GM13977 (cell line): ENCODE results near the gene ZACN.

Experiments
- DNase-seq: peaks from one replicate; pipeline ENCODE4 v3.0.0; 2012; ENCODE audit warnings: low spot score
- CTCF ChIP-seq: IDR thresholded peaks from 2 replicates; pipeline ENCODE4 v1.5.1; 2012; ENCODE audit warnings: mild to moderate bottlenecking, control low read depth; ENCODE audit not compliant: insufficient read depth; ENCODE audit errors: extremely low read depth, missing control alignments
- in situ Hi-C: fragments of 300-500 bp; cut with MboI; formaldehyde crosslinking; loops from one replicate; pipeline ENCODE4 v1.12.0; 2022; ENCODE audit warnings: low sequenced_read_pairs, low pct_unique_long_range_greater_than_20kb, mixed read lengths, inconsistent platforms; ENCODE audit not compliant: unreplicated experiment

ZACN gene

GRCh38 chr17:76078860-76079534, at the start of gene ZACN:
TSS of gene ZACN (plus strand) at chr17:76079182. CDS start at chr17:76079265, 83 bp downstream.
- no peak for TF ChIP-seq CTCF
- no peak for DNase-seq
- in situ Hi-C loops = no loop called here

- in situ Hi-C loops = no loop called here
- no peak for DNase-seq
- TF ChIP-seq CTCF = no peak
Observed at GRCh38 chr17:76032073-76032779, 46.8 kb upstream of the ZACN start.

GRCh38 chr17:76032780-76033108, 46.2 kb upstream of the ZACN start:
- TF ChIP-seq CTCF = no peak
- no peak for DNase-seq
- in situ Hi-C loops = no loop called here

GRCh38 chr17:76033139-76033538, 45.8 kb upstream of the ZACN start:
- DNase-seq = no peak
- no peak for TF ChIP-seq CTCF
- in situ Hi-C loops = no loop called here

- in situ Hi-C loops = no loop called here
- DNase-seq = no peak
- TF ChIP-seq CTCF = no peak
Observed at GRCh38 chr17:76034428-76035350, 44.3 kb upstream of the ZACN start.

GRCh38 chr17:76036497-76037261, 42.3 kb upstream of the ZACN start:
- in situ Hi-C loops = no loop called here
- TF ChIP-seq CTCF = no peak
- DNase-seq = no peak
